Measurements from ENCODE around the gene STK32B. TPM values are rescaled to one million over a fixed set of nuclear protein-coding genes. Genes with fewer than 3 reads are reported as not detected.

The STK32B gene
- total RNA-seq, 1 donor, result 5.3 TPM

- no peak for TF ChIP-seq CTCF (IDR thresholded peaks at IDR 0.05; ENCODE audit: insufficient read depth, low read length)
- DNase-seq (ENCODE audit: low read depth), result no peak
- no peak overlapping the region for H3K4me3 ChIP-seq (ENCODE audit: low read depth, low read length)
These were observed 152.2 kb downstream of the STK32B start for GRCh38 chr4:5203309-5203992.

GRCh38 chr4:5203993-5204310, 152.7 kb downstream of the STK32B start:
- no peak for DNase-seq (ENCODE audit: low read depth)
- TF ChIP-seq CTCF (IDR thresholded peaks at IDR 0.05; ENCODE audit: insufficient read depth, low read length), result no peak
- H3K4me3 ChIP-seq (ENCODE audit: low read depth, low read length), result no peak overlapping the region

- DNase-seq (ENCODE audit: low read depth), result no peak
- no peak overlapping the region for H3K4me3 ChIP-seq (ENCODE audit: low read depth, low read length)
- no peak for TF ChIP-seq CTCF (IDR thresholded peaks at IDR 0.05; ENCODE audit: insufficient read depth, low read length)
These were observed 153.5 kb downstream of the STK32B start for GRCh38 chr4:5204781-5205180.

- TF ChIP-seq CTCF (IDR thresholded peaks at IDR 0.05; ENCODE audit: insufficient read depth, low read length), result no peak
- no peak overlapping the region for H3K4me3 ChIP-seq (ENCODE audit: low read depth, low read length)
- no peak for DNase-seq (ENCODE audit: low read depth)
These were observed 154.9 kb downstream of the STK32B start for GRCh38 chr4:5206016-5206790.

GRCh38 chr4:5209862-5210261, 158.6 kb downstream of the STK32B start:
- no peak for TF ChIP-seq CTCF (IDR thresholded peaks at IDR 0.05; ENCODE audit: insufficient read depth, low read length)
- H3K4me3 ChIP-seq (ENCODE audit: low read depth, low read length), result no peak overlapping the region
- DNase-seq (ENCODE audit: low read depth), result no peak

GRCh38 chr4:5211282-5211839, 160.1 kb downstream of the STK32B start:
- H3K4me3 ChIP-seq (ENCODE audit: low read depth, low read length), result no peak overlapping the region
- TF ChIP-seq CTCF (IDR thresholded peaks at IDR 0.05; ENCODE audit: insufficient read depth, low read length), result no peak
- no peak for DNase-seq (ENCODE audit: low read depth)

Data from fibroblast of the aortic adventitia (primary cell).